Endothelial cell of umbilical vein (primary cell): ENCODE data around the gene MDP1.

ENCODE experiments used
- POLR2A ChIP-seq: IDR thresholded peaks from 2 replicates; pipeline ENCODE4 v1.6.1; 2012; ENCODE audit warnings: low read depth, mild to moderate bottlenecking, control low read depth, low read length
- POLR2AphosphoS5 ChIP-seq: IDR thresholded peaks from 2 replicates; pipeline ENCODE4 v1.6.1; 2012; ENCODE audit warnings: low read depth, mild to moderate bottlenecking, control low read depth, low read length, moderate library complexity; ENCODE audit not compliant: insufficient read depth

GRCh38 chr14:24194186-24194872, 21.5 kb downstream of the MDP1 start:
- TF ChIP-seq POLR2A, result no peak
- TF ChIP-seq POLR2AphosphoS5, result no peak
